ENCODE measurements around the gene PITRM1. TPM values are rescaled to one million over a fixed set of nuclear protein-coding genes. Genes with fewer than 3 reads are reported as not detected.

PITRM1 gene
- total RNA-seq, 1 experiment from 2014 or later, result 40.7 TPM

DNA sequence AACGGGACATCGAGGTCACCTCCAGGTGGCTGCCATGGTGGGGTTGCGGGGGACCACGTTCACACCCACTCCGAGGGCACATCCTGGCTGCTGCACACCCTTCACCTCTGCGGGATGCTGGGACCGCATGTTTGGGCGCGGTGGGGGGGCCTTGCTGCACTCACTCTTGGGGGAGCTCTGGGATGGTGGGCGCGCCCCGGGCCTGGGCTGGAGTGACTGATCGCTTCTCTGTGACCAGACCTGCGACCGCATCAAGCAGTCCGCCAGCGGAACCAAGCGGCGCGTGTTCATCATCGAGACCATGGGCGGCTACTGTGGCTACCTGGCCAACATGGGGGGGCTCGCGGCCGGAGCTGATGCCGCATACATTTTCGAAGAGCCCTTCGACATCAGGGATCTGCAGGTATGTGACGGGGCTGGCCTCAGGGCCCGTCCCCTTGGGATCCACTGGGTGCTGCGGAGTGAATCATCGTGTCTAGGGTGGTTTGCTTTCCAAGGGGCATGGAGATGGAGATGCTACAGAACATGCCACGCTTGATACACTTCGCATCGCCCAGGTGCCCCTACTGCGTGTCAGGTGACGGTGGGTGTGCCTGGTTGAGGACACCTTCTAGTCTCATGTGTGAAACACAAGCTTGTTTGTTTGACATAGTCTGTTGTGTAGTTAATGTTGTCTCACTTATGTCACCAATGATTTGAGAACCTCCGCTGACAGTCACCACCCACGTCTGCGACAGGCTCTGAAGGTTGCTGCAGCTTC, 42.8 kb downstream of the PITRM1 start (continued):
- TF ChIP-seq, protein P1, sequence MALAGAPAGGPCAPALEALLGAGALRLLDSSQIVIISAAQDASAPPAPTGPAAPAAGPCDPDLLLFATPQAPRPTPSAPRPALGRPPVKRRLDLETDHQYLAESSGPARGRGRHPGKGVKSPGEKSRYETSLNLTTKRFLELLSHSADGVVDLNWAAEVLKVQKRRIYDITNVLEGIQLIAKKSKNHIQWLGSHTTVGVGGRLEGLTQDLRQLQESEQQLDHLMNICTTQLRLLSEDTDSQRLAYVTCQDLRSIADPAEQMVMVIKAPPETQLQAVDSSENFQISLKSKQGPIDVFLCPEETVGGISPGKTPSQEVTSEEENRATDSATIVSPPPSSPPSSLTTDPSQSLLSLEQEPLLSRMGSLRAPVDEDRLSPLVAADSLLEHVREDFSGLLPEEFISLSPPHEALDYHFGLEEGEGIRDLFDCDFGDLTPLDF (CRISPR knock-in tag; IDR thresholded peaks at IDR 0.05), result no peak
- TF ChIP-seq SMAD3 (CRISPR knock-in tag; IDR thresholded peaks at IDR 0.05; ENCODE audit: borderline replicate concordance) (no peak), NR1H2 (CRISPR knock-in tag; IDR thresholded peaks at IDR 0.05) (no peak), CREM (CRISPR knock-in tag; IDR thresholded peaks at IDR 0.05) (no peak), JUN (CRISPR knock-in tag; IDR thresholded peaks at IDR 0.05) (no peak), TEAD4 (CRISPR knock-in tag; IDR thresholded peaks at IDR 0.05) (no peak), NFE2L1 (CRISPR knock-in tag; IDR thresholded peaks at IDR 0.05) (no peak)
- TF ChIP-seq, protein P2, sequence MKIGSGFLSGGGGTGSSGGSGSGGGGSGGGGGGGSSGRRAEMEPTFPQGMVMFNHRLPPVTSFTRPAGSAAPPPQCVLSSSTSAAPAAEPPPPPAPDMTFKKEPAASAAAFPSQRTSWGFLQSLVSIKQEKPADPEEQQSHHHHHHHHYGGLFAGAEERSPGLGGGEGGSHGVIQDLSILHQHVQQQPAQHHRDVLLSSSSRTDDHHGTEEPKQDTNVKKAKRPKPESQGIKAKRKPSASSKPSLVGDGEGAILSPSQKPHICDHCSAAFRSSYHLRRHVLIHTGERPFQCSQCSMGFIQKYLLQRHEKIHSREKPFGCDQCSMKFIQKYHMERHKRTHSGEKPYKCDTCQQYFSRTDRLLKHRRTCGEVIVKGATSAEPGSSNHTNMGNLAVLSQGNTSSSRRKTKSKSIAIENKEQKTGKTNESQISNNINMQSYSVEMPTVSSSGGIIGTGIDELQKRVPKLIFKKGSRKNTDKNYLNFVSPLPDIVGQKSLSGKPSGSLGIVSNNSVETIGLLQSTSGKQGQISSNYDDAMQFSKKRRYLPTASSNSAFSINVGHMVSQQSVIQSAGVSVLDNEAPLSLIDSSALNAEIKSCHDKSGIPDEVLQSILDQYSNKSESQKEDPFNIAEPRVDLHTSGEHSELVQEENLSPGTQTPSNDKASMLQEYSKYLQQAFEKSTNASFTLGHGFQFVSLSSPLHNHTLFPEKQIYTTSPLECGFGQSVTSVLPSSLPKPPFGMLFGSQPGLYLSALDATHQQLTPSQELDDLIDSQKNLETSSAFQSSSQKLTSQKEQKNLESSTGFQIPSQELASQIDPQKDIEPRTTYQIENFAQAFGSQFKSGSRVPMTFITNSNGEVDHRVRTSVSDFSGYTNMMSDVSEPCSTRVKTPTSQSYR (CRISPR knock-in tag; IDR thresholded peaks at IDR 0.05), result no peak

DNA sequence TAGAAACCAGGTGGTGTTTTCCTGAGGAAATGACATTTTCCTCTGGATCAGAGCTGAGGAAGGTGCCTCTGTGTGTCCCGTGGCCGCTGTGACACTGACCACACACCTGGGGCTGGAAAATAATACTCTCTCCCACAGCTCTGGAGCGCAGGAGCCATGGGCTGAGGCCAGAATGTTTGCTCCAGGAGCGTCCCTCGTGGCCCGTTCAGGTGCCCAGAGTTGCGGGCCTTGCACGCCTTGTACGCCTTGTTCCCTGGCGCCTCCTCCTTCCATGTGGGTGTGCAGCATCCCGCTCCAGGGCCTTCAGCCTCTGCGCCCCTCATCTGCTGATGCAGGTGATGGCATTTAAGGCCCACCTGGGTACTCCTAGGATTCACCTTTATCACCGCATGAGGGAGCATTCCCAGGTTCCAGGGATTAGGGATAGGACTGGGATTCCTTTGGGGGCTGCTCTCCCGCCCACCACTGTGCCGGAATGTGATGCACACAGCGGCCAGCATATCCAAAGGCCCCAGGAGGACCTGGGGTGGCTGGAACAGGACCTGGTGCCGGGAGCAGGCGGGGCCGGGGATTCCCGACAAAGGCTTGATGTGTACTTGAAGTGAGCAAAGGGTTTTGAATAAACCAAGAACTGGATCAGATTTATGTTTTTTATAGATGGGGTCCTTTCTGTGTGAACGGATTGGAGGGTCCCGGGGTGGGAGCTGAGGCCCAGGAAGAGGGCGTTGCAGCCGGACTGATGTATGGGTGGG, 44.0 kb downstream of the PITRM1 start:
- H3K27ac Mint-ChIP-seq, result peak overlapping the region; percentile 58
- H3K36me3 Mint-ChIP-seq, result peaks cover 67% of the 10 kb centered on the region
- no peaks in the 10 kb centered on the region for H3K9me3 Mint-ChIP-seq
- POLR2A ChIA-PET, result no interaction called here
- no peaks in the 10 kb centered on the region for H3K27me3 Mint-ChIP-seq (ENCODE audit: low read depth)
- DNase-seq (ENCODE audit: low spot score) (no peak), ATAC-seq (no peak)
- H3K4me3 Mint-ChIP-seq, result no peak overlapping the region
- CTCF ChIA-PET, result no interaction called here
- H3K4me1 Mint-ChIP-seq, result no peaks in the 10 kb centered on the region
- TF ChIP-seq, protein P3, sequence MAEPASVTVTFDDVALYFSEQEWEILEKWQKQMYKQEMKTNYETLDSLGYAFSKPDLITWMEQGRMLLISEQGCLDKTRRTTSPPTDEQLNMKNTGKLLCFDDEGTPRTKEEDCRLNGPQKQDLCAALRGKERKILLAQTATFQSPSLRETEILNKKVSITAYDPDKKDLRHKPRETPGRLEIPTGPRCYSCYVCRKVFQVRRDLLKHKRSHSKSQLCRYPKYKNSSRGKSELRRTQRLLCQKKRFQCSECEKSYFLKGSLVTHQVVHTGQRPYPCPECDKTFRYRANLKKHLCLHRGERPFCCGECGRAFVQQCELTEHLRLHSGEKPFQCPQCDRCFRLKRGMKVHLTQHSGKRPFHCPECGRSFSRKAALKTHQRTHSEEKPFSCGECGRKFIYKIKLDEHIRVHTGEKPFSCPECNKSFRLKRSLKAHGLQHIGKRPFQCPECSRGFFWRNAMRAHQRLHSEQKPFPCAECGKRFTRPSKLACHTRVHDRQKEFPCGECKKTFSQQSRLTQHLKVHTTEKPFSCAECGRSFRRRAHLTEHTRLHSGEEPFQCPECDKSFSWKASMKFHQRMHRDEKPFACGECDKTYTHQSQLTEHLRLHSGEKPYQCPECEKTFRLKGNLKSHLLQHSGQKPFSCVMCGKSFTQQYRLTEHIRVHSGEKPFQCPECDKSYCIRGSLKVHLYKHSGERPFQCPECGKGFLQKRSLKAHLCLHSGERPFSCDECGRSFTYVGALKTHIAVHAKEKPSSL (CRISPR knock-in tag; conservative IDR thresholded peaks at IDR 0.05), result no peak
- TF ChIP-seq, protein P4, sequence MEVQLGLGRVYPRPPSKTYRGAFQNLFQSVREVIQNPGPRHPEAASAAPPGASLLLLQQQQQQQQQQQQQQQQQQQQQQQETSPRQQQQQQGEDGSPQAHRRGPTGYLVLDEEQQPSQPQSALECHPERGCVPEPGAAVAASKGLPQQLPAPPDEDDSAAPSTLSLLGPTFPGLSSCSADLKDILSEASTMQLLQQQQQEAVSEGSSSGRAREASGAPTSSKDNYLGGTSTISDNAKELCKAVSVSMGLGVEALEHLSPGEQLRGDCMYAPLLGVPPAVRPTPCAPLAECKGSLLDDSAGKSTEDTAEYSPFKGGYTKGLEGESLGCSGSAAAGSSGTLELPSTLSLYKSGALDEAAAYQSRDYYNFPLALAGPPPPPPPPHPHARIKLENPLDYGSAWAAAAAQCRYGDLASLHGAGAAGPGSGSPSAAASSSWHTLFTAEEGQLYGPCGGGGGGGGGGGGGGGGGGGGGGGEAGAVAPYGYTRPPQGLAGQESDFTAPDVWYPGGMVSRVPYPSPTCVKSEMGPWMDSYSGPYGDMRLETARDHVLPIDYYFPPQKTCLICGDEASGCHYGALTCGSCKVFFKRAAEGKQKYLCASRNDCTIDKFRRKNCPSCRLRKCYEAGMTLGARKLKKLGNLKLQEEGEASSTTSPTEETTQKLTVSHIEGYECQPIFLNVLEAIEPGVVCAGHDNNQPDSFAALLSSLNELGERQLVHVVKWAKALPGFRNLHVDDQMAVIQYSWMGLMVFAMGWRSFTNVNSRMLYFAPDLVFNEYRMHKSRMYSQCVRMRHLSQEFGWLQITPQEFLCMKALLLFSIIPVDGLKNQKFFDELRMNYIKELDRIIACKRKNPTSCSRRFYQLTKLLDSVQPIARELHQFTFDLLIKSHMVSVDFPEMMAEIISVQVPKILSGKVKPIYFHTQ (CRISPR knock-in tag; IDR thresholded peaks at IDR 0.05), result no peak
- TF ChIP-seq SOX15 (CRISPR knock-in tag; IDR thresholded peaks at IDR 0.05) (no peak), ZNF263 (CRISPR knock-in tag; IDR thresholded peaks at IDR 0.05; ENCODE audit: low read depth) (no peak), EMX1 (CRISPR knock-in tag; IDR thresholded peaks at IDR 0.05) (no peak), ZNF121 (CRISPR knock-in tag; IDR thresholded peaks at IDR 0.05) (no peak), ZNF416 (CRISPR knock-in tag; IDR thresholded peaks at IDR 0.05) (no peak), ETV6 (CRISPR knock-in tag; IDR thresholded peaks at IDR 0.05) (no peak), ZNF423 (CRISPR knock-in tag; IDR thresholded peaks at IDR 0.05) (no peak), MXD4 (CRISPR knock-in tag; IDR thresholded peaks at IDR 0.05; ENCODE audit: borderline replicate concordance) (no peak), TEAD4 (CRISPR knock-in tag; IDR thresholded peaks at IDR 0.05) (no peak), TCF7 (CRISPR knock-in tag; IDR thresholded peaks at IDR 0.05; ENCODE audit: low read depth) (no peak), NFE2L1 (CRISPR knock-in tag; IDR thresholded peaks at IDR 0.05) (no peak)
- TF ChIP-seq, protein P5, sequence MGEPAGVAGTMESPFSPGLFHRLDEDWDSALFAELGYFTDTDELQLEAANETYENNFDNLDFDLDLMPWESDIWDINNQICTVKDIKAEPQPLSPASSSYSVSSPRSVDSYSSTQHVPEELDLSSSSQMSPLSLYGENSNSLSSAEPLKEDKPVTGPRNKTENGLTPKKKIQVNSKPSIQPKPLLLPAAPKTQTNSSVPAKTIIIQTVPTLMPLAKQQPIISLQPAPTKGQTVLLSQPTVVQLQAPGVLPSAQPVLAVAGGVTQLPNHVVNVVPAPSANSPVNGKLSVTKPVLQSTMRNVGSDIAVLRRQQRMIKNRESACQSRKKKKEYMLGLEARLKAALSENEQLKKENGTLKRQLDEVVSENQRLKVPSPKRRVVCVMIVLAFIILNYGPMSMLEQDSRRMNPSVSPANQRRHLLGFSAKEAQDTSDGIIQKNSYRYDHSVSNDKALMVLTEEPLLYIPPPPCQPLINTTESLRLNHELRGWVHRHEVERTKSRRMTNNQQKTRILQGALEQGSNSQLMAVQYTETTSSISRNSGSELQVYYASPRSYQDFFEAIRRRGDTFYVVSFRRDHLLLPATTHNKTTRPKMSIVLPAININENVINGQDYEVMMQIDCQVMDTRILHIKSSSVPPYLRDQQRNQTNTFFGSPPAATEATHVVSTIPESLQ (CRISPR knock-in tag; IDR thresholded peaks at IDR 0.05), result no peak
- TF ChIP-seq, protein P6, sequence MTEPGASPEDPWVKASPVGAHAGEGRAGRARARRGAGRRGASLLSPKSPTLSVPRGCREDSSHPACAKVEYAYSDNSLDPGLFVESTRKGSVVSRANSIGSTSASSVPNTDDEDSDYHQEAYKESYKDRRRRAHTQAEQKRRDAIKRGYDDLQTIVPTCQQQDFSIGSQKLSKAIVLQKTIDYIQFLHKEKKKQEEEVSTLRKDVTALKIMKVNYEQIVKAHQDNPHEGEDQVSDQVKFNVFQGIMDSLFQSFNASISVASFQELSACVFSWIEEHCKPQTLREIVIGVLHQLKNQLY (CRISPR knock-in tag; IDR thresholded peaks at IDR 0.05), result no peak
- TF ChIP-seq, protein P7, sequence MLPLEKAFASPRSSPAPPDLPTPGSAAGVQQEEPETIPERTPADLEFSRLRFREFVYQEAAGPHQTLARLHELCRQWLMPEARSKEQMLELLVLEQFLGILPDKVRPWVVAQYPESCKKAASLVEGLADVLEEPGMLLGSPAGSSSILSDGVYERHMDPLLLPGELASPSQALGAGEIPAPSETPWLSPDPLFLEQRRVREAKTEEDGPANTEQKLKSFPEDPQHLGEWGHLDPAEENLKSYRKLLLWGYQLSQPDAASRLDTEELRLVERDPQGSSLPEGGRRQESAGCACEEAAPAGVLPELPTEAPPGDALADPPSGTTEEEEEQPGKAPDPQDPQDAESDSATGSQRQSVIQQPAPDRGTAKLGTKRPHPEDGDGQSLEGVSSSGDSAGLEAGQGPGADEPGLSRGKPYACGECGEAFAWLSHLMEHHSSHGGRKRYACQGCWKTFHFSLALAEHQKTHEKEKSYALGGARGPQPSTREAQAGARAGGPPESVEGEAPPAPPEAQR (CRISPR knock-in tag; IDR thresholded peaks at IDR 0.05), result no peak
